Fibroblast of skin of left biceps (primary cell): ENCODE measurements around the gene TBC1D9.

Experiments
- DNase-seq, 2 experiments: peaks; one replicate each; pipeline ENCODE4 v3.0.0-alpha.2; 2013; ENCODE audit warnings: low read depth in 2 of 2

Gene TBC1D9

GRCh38 chr4:140617499-140618248 lies 138.5 kb downstream of the TBC1D9 start:
- no peak for DNase-seq

- DNase-seq, result no peak
These were observed 140.7 kb downstream of the TBC1D9 start for GRCh38 chr4:140615451-140615850.

- no peak for DNase-seq
These were observed 143.8 kb downstream of the TBC1D9 start for GRCh38 chr4:140612357-140612756.

GRCh38 chr4:140611854-140612253 lies 144.3 kb downstream of the TBC1D9 start:
- DNase-seq, result no peak

GRCh38 chr4:140609548-140610425 lies 146.4 kb downstream of the TBC1D9 start:
- DNase-seq, result peak; percentile 6 to 10

- DNase-seq, result no peak
These were observed 148.3 kb downstream of the TBC1D9 start for GRCh38 chr4:140607852-140608251.

- DNase-seq, result no peak
These were observed 151.6 kb downstream of the TBC1D9 start for GRCh38 chr4:140604544-140604943.

GRCh38 chr4:140603286-140603685 lies 152.9 kb downstream of the TBC1D9 start:
- no peak for DNase-seq

- DNase-seq, result no peak
These were observed 153.5 kb downstream of the TBC1D9 start for GRCh38 chr4:140602714-140603113.

GRCh38 chr4:140600408-140600807 lies 155.8 kb downstream of the TBC1D9 start:
- DNase-seq, result no peak

GRCh38 chr4:140595065-140595464 lies 161.1 kb downstream of the TBC1D9 start:
- no peak for DNase-seq

GRCh38 chr4:140584439-140584838 lies 171.7 kb downstream of the TBC1D9 start:
- no peak for DNase-seq

- DNase-seq, result no peak
These were observed 175.1 kb downstream of the TBC1D9 start for GRCh38 chr4:140581078-140581477.

GRCh38 chr4:140579278-140579677 lies 176.9 kb downstream of the TBC1D9 start:
- DNase-seq, result no peak

GRCh38 chr4:140575489-140575888 lies 180.7 kb downstream of the TBC1D9 start:
- no peak for DNase-seq

GRCh38 chr4:140571620-140572019 lies 184.6 kb downstream of the TBC1D9 start:
- DNase-seq, result no peak
